GM12892 (cell line): ENCODE data around the gene CMIP.

ENCODE experiments used
- POLR2A ChIP-seq: IDR thresholded peaks from 2 replicates; pipeline ENCODE4 v1.6.1; 2011; ENCODE audit warnings: low read depth, low read length, control low read depth
- POLR2AphosphoS5 ChIP-seq: IDR thresholded peaks from 2 replicates; pipeline ENCODE4 v1.6.1; 2011; ENCODE audit warnings: low read depth, low read length, control low read depth
- TAF1 ChIP-seq: IDR thresholded peaks from 2 replicates; pipeline ENCODE4 v1.6.1; 2011; ENCODE audit warnings: low read depth, mild to moderate bottlenecking, control low read depth, low read length, borderline replicate concordance

- TF ChIP-seq POLR2A (no peak), POLR2AphosphoS5 (no peak), TAF1 (no peak)
Observed at GRCh38 chr16:81589975-81590650, 145.5 kb downstream of the CMIP start.
